Natural killer cell (primary cell): ENCODE measurements around the gene ATF6. TPM values are rescaled to one million over a fixed set of nuclear protein-coding genes. Genes with fewer than 3 reads are reported as not detected.
"Not testable (repeated sequence)": the region's sequence is repeated elsewhere in the genome, so short reads cannot be mapped to it uniquely, and the experiment has no call there.

Experiments
- ATAC-seq, 3 donors: fragments of 150-1000 bp in 2 of 3; fragments of 200-7000 bp in 1 of 3; cut with Tn5 transposase; 1 replicate in 1 of 3; 2 replicates in 2 of 3; pipeline ENCODE4 v1.10.0; 2021; ENCODE audit warnings: mild to moderate bottlenecking in 2 of 3, moderate library complexity in 2 of 3
- DNase-seq, 2 donors: peaks; one replicate each; pipeline versions ENCODE4 v3.0.0 to v3.0.0-alpha.2; 2013 to 2021; ENCODE audit warnings: mixed read lengths in 1 of 2
- H3K27ac ChIP-seq: one replicate; pipeline ENCODE4 v1.5.1; 2013; ENCODE audit warnings: mild to moderate bottlenecking, low read length
- H3K27me3 ChIP-seq: one replicate; pipeline ENCODE4 v1.6.1; 2013; ENCODE audit warnings: low read length; ENCODE audit not compliant: control insufficient read depth, insufficient read depth
- H3K36me3 ChIP-seq: one replicate; pipeline ENCODE4 v1.6.1; 2013; ENCODE audit warnings: low read length; ENCODE audit not compliant: control insufficient read depth, insufficient read depth
- H3K4me1 ChIP-seq: one replicate; pipeline ENCODE4 v1.6.1; 2013; ENCODE audit warnings: low read length; ENCODE audit not compliant: control insufficient read depth, insufficient read depth
- H3K4me3 ChIP-seq: one replicate; pipeline ENCODE4 v1.5.1; 2013; ENCODE audit warnings: low read length
- H3K9me3 ChIP-seq: one replicate; pipeline ENCODE4 v1.6.1; 2013; ENCODE audit warnings: low read length; ENCODE audit not compliant: control insufficient read depth, insufficient read depth
- H3K27ac Mint-ChIP-seq, 2 donors: one replicate each; pipeline ENCODE4 v1.8.0; 2022; ENCODE audit warnings: mild to moderate bottlenecking in 2 of 2, mixed read lengths in 2 of 2, moderate library complexity in 1 of 2
- H3K27me3 Mint-ChIP-seq, 2 donors: one replicate each; pipeline ENCODE4 v1.8.0; 2022; ENCODE audit warnings: low read depth in 2 of 2, mixed read lengths in 2 of 2
- H3K36me3 Mint-ChIP-seq: one replicate; pipeline ENCODE4 v1.8.0; 2022; ENCODE audit warnings: mixed read lengths
- H3K4me1 Mint-ChIP-seq, 2 donors: one replicate each; pipeline ENCODE4 v1.8.0; 2022; ENCODE audit warnings: mixed read lengths in 2 of 2
- H3K4me3 Mint-ChIP-seq: one replicate; pipeline ENCODE4 v1.8.0; 2022; ENCODE audit warnings: mild to moderate bottlenecking, moderate library complexity, mixed read lengths
- H3K9me3 Mint-ChIP-seq, 2 donors: one replicate each; pipeline ENCODE4 v1.8.0; 2022; ENCODE audit warnings: mixed read lengths in 2 of 2
- CTCF ChIP-seq: fragments of 200-600 bp; IDR thresholded peaks from one replicate; pipeline ENCODE4 v1.8.0; 2022; ENCODE audit warnings: antibody characterized with exemption
- WGBS: methylation state at CpG from one replicate; pipeline ENCODE4 v1.1.7; 2013; ENCODE audit warnings: missing lambda C conversion rate; ENCODE audit not compliant: insufficient coverage; 5-methylcytosine and 5-hydroxymethylcytosine counted together
- intact Hi-C: fragments of 100-400 bp; cut with micrococcal nuclease; formaldehyde crosslinking; loops from one replicate; pipeline ENCODE4 v1.14.2; 2022
- total RNA-seq, 4 donors: library from RNA; stranded (reverse); fragments of 120-200 nt in 1 of 4; gene quantifications; one replicate each; pipeline versions ENCODE4 v1.2.3 to v1.2.4, GENCODE V29; 2013 to 2022

ATF6 gene
- total RNA-seq, 3 donors from 2014 or later (not counting 1 experiment from before 2014, with no cell fraction given), result 16.8 to 25.0 (median 21.8) TPM

- H3K4me1 Mint-ChIP-seq, result no peaks in the 10 kb centered on the region
- Histone ChIP-seq H3K27me3 (no peaks in the 10 kb centered on the region), H3K9me3 (no peaks in the 10 kb centered on the region), H3K36me3 (peaks cover 28% of the 10 kb centered on the region), H3K27ac (no peak overlapping the region), H3K4me1 (no peaks in the 10 kb centered on the region), H3K4me3 (no peak overlapping the region)
- DNase-seq, result no peak
- H3K4me3 Mint-ChIP-seq, result no peak overlapping the region
- H3K27ac Mint-ChIP-seq, result no peak overlapping the region
- no peaks in the 10 kb centered on the region for H3K9me3 Mint-ChIP-seq
- ATAC-seq, result no peak
- no peaks in the 10 kb centered on the region for H3K27me3 Mint-ChIP-seq
- TF ChIP-seq CTCF, result no peak
- intact Hi-C loops, result no loop called here
- WGBS, result no CpG with 5 or more reads among the region's 1 CpG
- H3K36me3 Mint-ChIP-seq, result peaks cover 20% of the 10 kb centered on the region
Measured at GRCh38 chr1:161824618-161825017, 58.5 kb downstream of the ATF6 start.

- DNase-seq (no peak), ATAC-seq (no peak)
- intact Hi-C loops, result no loop called here
- H3K27me3 Mint-ChIP-seq, result no peaks in the 10 kb centered on the region
- H3K9me3 Mint-ChIP-seq, result no peaks in the 10 kb centered on the region
- H3K4me3 Mint-ChIP-seq, result no peak overlapping the region
- no peaks in the 10 kb centered on the region for H3K4me1 Mint-ChIP-seq
- Histone ChIP-seq H3K27ac (no peak overlapping the region), H3K27me3 (no peaks in the 10 kb centered on the region), H3K4me1 (no peaks in the 10 kb centered on the region), H3K36me3 (peaks cover 24% of the 10 kb centered on the region), H3K9me3 (no peaks in the 10 kb centered on the region), H3K4me3 (no peak overlapping the region)
- no peak for TF ChIP-seq CTCF
- WGBS, result 100% methylated on average over 4 of the region's 4 CpGs
- peaks cover 20% of the 10 kb centered on the region for H3K36me3 Mint-ChIP-seq
- H3K27ac Mint-ChIP-seq, result no peak overlapping the region
Measured at GRCh38 chr1:161825831-161826230, 59.7 kb downstream of the ATF6 start.

GRCh38 chr1:161826478-161826877, 60.4 kb downstream of the ATF6 start:
- H3K9me3 ChIP-seq, result no peaks in the 10 kb centered on the region
- Mint-ChIP-seq H3K4me3 (no peak overlapping the region), H3K27ac (no peak overlapping the region), H3K36me3 (peaks cover 20% of the 10 kb centered on the region), H3K27me3 (no peaks in the 10 kb centered on the region), H3K4me1 (no peaks in the 10 kb centered on the region), H3K9me3 (no peaks in the 10 kb centered on the region)
- no peak for DNase-seq
- no peak overlapping the region for H3K4me3 ChIP-seq
- no peak overlapping the region for H3K27ac ChIP-seq
- TF ChIP-seq CTCF, result no peak
- H3K27me3 ChIP-seq, result no peaks in the 10 kb centered on the region
- no peaks in the 10 kb centered on the region for H3K4me1 ChIP-seq
- intact Hi-C loops, result no loop called here
- WGBS, result 98% methylated on average over 2 of the region's 2 CpGs
- H3K36me3 ChIP-seq, result peaks cover 18% of the 10 kb centered on the region
- ATAC-seq, result no peak

- Mint-ChIP-seq H3K4me1 (no peaks in the 10 kb centered on the region), H3K36me3 (peaks cover 20% of the 10 kb centered on the region), H3K27ac (no peak overlapping the region), H3K27me3 (no peaks in the 10 kb centered on the region), H3K9me3 (no peaks in the 10 kb centered on the region), H3K4me3 (no peak overlapping the region)
- H3K4me3 ChIP-seq, result no peak overlapping the region
- intact Hi-C loops, result no loop called here
- peaks cover 10% of the 10 kb centered on the region for H3K36me3 ChIP-seq
- no peak for TF ChIP-seq CTCF
- 93% methylated on average over 2 of the region's 2 CpGs for WGBS
- H3K9me3 ChIP-seq, result no peaks in the 10 kb centered on the region
- ATAC-seq (no peak), DNase-seq (no peak)
- no peak overlapping the region for H3K27ac ChIP-seq
- H3K4me1 ChIP-seq, result no peaks in the 10 kb centered on the region
- H3K27me3 ChIP-seq, result no peaks in the 10 kb centered on the region
Measured at GRCh38 chr1:161827786-161828185, 61.7 kb downstream of the ATF6 start.

- not testable (repeated sequence) for H3K4me3 Mint-ChIP-seq, ATAC-seq
Measured at GRCh38 chr1:161832299-161832907, 66.3 kb downstream of the ATF6 start.

More at GRCh38 chr1:161832299-161832907, 66.3 kb downstream of the ATF6 start:
- H3K9me3 ChIP-seq, DNase-seq, H3K27ac ChIP-seq, H3K27me3 ChIP-seq, H3K36me3 ChIP-seq, H3K27me3 Mint-ChIP-seq, H3K9me3 Mint-ChIP-seq, H3K4me1 ChIP-seq, H3K4me1 Mint-ChIP-seq, H3K27ac Mint-ChIP-seq, intact Hi-C loops, H3K4me3 ChIP-seq: not testable (repeated sequence)
- WGBS, result 90% methylated on average over 10 of the region's 10 CpGs
- peaks cover 16% of the 10 kb centered on the region for H3K36me3 Mint-ChIP-seq
